ENCODE data around the gene POU2F1. TPM values are rescaled to one million over a fixed set of nuclear protein-coding genes. Genes with fewer than 3 reads are reported as not detected.

Gene POU2F1
- total and polyA plus RNA-seq, 7 donors: 0.83 to 9.0 (median 6.3) TPM

GRCh38 chr1:167388976-167389375, 168.3 kb downstream of the POU2F1 start:
- H3K4me1 ChIP-seq: no peaks in the 10 kb centered on the region
- intact Hi-C loops (cut with DNase I): no loop called here
- H3K27me3 ChIP-seq (ENCODE audit: insufficient read depth in 3 of 3, low read length in 2 of 3): no peaks in the 10 kb centered on the region
- H3K9me3 ChIP-seq: no peaks in the 10 kb centered on the region
- WGBS, 3 donors: 35 to 55% (median 41%) methylated on average over 1 of the region's 1 CpG
- no peak for TF ChIP-seq CTCF (IDR thresholded peaks at IDR 0.05)
- peaks cover 5 to 49% of the 10 kb centered on the region in 2 donors for H3K36me3 ChIP-seq (ENCODE audit: insufficient read depth in 1 of 2, low read depth in 1 of 2)
- peak overlapping the region; percentile 15 for H3K4me3 ChIP-seq
- ATAC-seq (peak in 3 of 4 donors; percentile 61 to 73 (median 69)), DNase-seq (no peak)
- H3K27ac ChIP-seq: peak overlapping the region; percentile 48

GRCh38 chr1:167392200-167392696, 171.6 kb downstream of the POU2F1 start:
- no peak for TF ChIP-seq CTCF (IDR thresholded peaks at IDR 0.05)

GRCh38 chr1:167400359-167400953, 179.8 kb downstream of the POU2F1 start:
- Histone ChIP-seq H3K4me3 (no peak overlapping the region), H3K4me1 (no peaks in the 10 kb centered on the region), H3K36me3 (ENCODE audit: insufficient read depth in 1 of 2, low read depth in 1 of 2) (peaks cover 3 to 86% of the 10 kb centered on the region in 2 donors), H3K27me3 (ENCODE audit: insufficient read depth in 3 of 3, low read length in 2 of 3) (no peaks in the 10 kb centered on the region), H3K27ac (no peak overlapping the region), H3K9me3 (no peaks in the 10 kb centered on the region)
- 77 to 91% (median 82%) methylated on average over 2 of the region's 2 CpGs for WGBS, 3 donors
- no peak for TF ChIP-seq CTCF (IDR thresholded peaks at IDR 0.05)
- DNase-seq (no peak), ATAC-seq (no peak)
- intact Hi-C loops (cut with DNase I): loop anchor here in 1 of 2 donors (5.0 kb wide), 1 partner anchor 42 kb away; no protein-coding TSS in a partner anchor

More at GRCh38 chr1:167392200-167392696, 171.6 kb downstream of the POU2F1 start:
- Histone ChIP-seq H3K4me1 (no peaks in the 10 kb centered on the region), H3K27me3 (ENCODE audit: insufficient read depth in 3 of 3, low read length in 2 of 3) (no peaks in the 10 kb centered on the region), H3K36me3 (ENCODE audit: insufficient read depth in 1 of 2, low read depth in 1 of 2) (peaks cover 2 to 38% of the 10 kb centered on the region in 2 donors), H3K27ac (no peak overlapping the region), H3K9me3 (no peaks in the 10 kb centered on the region), H3K4me3 (no peak overlapping the region)
- no peak for DNase-seq
- 95 to 98% (median 97%) methylated on average over 7 of the region's 7 CpGs for WGBS, 3 donors
- ATAC-seq: no peak
- intact Hi-C loops (cut with DNase I): loop anchor here in 1 of 2 donors (10.0 kb wide), 1 partner anchor 143 kb away; no protein-coding TSS in a partner anchor

- 59 to 67% (median 65%) methylated on average over 8 of the region's 8 CpGs for WGBS, 3 donors
- intact Hi-C loops (cut with DNase I): loop anchor here in 1 of 2 donors (5.0 kb wide), 1 partner anchor 41 kb away; no protein-coding TSS in a partner anchor
- H3K4me3 ChIP-seq: no peak overlapping the region
- H3K27me3 ChIP-seq (ENCODE audit: insufficient read depth in 3 of 3, low read length in 2 of 3): no peaks in the 10 kb centered on the region
- TF ChIP-seq CTCF (IDR thresholded peaks at IDR 0.05): peak; percentile 56
- H3K9me3 ChIP-seq: no peaks in the 10 kb centered on the region
- no peak overlapping the region for H3K27ac ChIP-seq
- H3K4me1 ChIP-seq: no peaks in the 10 kb centered on the region
- no peak for DNase-seq
- peak; percentile 57 to 77 (median 70) for ATAC-seq
- H3K36me3 ChIP-seq (ENCODE audit: insufficient read depth in 1 of 2, low read depth in 1 of 2): peaks cover 3 to 86% of the 10 kb centered on the region in 2 donors
Observed at GRCh38 chr1:167401260-167401873, 180.7 kb downstream of the POU2F1 start.
